ENCODE data around the gene DUS2. TPM values are rescaled to one million over a fixed set of nuclear protein-coding genes. Genes with fewer than 3 reads are reported as not detected.

DUS2 gene
- total and polyA plus RNA-seq, 9 of the 15 experiments (the other 6 are each of a cell fraction or from before 2014, with no cell fraction given), result 5.8 to 22.5 (median 20.6) TPM

GRCh38 chr16:68079626-68080344 is 56.7 kb downstream of the DUS2 start (continued):
- TF ChIP-seq, protein P1, sequence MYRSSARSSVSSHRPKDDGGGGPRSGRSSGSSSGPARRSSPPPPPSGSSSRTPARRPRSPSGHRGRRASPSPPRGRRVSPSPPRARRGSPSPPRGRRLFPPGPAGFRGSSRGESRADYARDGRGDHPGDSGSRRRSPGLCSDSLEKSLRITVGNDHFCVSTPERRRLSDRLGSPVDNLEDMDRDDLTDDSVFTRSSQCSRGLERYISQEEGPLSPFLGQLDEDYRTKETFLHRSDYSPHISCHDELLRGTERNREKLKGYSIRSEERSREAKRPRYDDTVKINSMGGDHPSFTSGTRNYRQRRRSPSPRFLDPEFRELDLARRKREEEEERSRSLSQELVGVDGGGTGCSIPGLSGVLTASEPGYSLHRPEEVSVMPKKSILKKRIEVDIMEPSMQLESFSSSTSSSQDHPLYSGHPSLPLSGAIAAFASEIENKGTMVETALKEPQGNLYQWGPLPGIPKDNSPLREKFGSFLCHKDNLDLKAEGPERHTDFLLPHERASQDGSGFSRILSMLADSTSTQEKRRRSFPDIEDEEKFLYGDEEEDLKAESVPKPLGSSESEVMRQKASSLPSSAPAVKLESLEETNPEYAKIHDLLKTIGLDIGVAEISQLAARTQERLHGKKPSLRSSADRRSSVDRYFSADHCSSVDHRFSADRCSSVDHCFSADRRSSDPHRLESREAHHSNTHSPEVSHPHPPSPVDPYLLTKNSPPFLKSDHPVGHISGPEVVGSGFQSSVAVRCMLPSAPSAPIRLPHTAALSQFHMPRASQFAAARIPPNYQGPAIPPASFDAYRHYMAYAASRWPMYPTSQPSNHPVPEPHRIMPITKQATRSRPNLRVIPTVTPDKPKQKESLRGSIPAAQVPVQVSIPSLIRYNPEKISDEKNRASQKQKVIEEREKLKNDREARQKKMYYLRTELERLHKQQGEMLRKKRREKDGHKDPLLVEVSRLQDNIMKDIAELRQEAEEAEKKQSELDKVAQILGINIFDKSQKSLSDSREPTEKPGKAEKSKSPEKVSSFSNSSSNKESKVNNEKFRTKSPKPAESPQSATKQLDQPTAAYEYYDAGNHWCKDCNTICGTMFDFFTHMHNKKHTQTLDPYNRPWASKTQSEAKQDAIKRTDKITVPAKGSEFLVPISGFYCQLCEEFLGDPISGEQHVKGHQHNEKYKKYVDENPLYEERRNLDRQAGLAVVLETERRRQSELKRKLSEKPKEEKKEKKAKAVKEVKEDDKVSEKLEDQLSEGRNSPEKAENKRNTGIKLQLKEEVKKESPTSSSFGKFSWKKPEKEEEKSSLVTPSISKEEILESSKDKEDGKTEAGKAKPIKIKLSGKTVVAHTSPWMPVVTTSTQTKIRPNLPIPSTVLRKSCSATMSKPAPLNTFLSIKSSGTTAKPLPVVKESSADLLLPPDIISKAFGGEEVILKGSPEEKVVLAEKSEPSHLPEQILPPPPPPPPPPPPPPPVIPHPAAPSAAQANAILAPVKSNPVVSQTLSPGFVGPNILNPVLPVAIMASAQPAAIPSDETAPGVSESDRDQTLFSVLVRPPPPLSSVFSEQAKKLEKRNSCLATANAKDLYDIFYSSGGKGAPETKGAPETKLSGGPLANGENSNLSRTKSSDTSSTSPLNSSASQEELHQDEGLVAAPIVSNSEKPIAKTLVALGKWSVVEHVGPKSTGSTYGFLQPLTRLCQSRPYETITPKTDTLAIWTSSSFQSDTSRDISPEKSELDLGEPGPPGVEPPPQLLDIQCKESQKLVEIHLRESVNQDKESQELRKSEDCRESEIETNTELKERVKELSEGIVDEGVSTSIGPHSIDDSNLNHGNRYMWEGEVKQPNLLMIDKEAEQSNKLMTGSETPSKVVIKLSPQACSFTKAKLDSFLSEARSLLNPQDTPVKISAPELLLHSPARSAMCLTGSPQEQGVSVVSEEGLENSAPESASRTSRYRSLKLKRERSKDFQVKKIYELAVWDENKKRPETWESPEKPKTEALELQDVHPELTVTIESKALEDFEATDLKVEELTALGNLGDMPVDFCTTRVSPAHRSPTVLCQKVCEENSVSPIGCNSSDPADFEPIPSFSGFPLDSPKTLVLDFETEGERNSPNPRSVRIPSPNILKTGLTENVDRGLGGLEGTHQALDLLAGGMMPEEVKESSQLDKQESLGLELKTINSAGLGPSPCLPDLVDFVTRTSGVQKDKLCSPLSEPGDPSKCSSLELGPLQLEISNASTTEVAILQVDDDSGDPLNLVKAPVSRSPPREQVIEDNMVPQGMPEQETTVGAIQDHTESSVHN (IDR thresholded peaks at IDR 0.05; ENCODE audit: borderline replicate concordance in 1 of 2, low read depth in 1 of 2), result peak in 1 of 2 experiments; percentile 71; a peak in 1 of 4 replicates
- TF ChIP-seq ZNF395 (CRISPR knock-in tag; IDR thresholded peaks at IDR 0.05), result peak; percentile 95
- TF ChIP-seq HCFC1 (IDR thresholded peaks at IDR 0.05; ENCODE audit: low read depth, low read length), result peak; percentile 24; the same call in 1 of the 2 replicates
- TF ChIP-seq ETV6 (IDR thresholded peaks at IDR 0.05; ENCODE audit: borderline replicate concordance in 1 of 2, low read depth in 2 of 2, low read length in 1 of 2), result peak; percentile 96 to 99
- no peak for TF ChIP-seq ETV6 (CRISPR knock-in tag; IDR thresholded peaks at IDR 0.05; ENCODE audit: borderline replicate concordance)
- TF ChIP-seq DLX4 (CRISPR knock-in tag; IDR thresholded peaks at IDR 0.05), result no peak
- TF ChIP-seq, protein P2, sequence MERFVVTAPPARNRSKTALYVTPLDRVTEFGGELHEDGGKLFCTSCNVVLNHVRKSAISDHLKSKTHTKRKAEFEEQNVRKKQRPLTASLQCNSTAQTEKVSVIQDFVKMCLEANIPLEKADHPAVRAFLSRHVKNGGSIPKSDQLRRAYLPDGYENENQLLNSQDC (CRISPR knock-in tag; IDR thresholded peaks at IDR 0.05), result no peak
- peak; percentile 87 for TF ChIP-seq ARID1B (IDR thresholded peaks at IDR 0.05)
- TF ChIP-seq, protein P3, sequence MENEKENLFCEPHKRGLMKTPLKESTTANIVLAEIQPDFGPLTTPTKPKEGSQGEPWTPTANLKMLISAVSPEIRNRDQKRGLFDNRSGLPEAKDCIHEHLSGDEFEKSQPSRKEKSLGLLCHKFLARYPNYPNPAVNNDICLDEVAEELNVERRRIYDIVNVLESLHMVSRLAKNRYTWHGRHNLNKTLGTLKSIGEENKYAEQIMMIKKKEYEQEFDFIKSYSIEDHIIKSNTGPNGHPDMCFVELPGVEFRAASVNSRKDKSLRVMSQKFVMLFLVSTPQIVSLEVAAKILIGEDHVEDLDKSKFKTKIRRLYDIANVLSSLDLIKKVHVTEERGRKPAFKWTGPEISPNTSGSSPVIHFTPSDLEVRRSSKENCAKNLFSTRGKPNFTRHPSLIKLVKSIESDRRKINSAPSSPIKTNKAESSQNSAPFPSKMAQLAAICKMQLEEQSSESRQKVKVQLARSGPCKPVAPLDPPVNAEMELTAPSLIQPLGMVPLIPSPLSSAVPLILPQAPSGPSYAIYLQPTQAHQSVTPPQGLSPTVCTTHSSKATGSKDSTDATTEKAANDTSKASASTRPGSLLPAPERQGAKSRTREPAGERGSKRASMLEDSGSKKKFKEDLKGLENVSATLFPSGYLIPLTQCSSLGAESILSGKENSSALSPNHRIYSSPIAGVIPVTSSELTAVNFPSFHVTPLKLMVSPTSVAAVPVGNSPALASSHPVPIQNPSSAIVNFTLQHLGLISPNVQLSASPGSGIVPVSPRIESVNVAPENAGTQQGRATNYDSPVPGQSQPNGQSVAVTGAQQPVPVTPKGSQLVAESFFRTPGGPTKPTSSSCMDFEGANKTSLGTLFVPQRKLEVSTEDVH (IDR thresholded peaks at IDR 0.05; ENCODE audit: low read depth, partially characterized antibody), result no peak
- TF ChIP-seq, protein P4, sequence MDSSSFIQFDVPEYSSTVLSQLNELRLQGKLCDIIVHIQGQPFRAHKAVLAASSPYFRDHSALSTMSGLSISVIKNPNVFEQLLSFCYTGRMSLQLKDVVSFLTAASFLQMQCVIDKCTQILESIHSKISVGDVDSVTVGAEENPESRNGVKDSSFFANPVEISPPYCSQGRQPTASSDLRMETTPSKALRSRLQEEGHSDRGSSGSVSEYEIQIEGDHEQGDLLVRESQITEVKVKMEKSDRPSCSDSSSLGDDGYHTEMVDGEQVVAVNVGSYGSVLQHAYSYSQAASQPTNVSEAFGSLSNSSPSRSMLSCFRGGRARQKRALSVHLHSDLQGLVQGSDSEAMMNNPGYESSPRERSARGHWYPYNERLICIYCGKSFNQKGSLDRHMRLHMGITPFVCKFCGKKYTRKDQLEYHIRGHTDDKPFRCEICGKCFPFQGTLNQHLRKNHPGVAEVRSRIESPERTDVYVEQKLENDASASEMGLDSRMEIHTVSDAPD (CRISPR knock-in tag; IDR thresholded peaks at IDR 0.05), result no peak
- TF ChIP-seq HDAC8 (tag; IDR thresholded peaks at IDR 0.05), result no peak; the same call in none of the 2 replicates
